Endothelial cell of umbilical vein (primary cell): ENCODE data around the gene POU6F2.

ENCODE experiments used
- CTCF ChIP-seq, 2 donors: IDR thresholded peaks; 1 replicate in 1 of 2; 2 replicates in 1 of 2; pipeline ENCODE4 v1.5.1; 2011; ENCODE audit warnings: low read length in 2 of 2, mild to moderate bottlenecking in 2 of 2, moderate library complexity in 2 of 2, control low read depth in 1 of 2, inconsistent platforms in 1 of 2, low read depth in 1 of 2; ENCODE audit not compliant: insufficient read depth in 1 of 2; ENCODE audit errors: extremely low read depth in 1 of 2
- MAX ChIP-seq: IDR thresholded peaks from 2 replicates; pipeline ENCODE4 v1.6.1; 2011; ENCODE audit not compliant: insufficient read depth, insufficient read length
- POLR2A ChIP-seq: IDR thresholded peaks from 2 replicates; pipeline ENCODE4 v1.6.1; 2012; ENCODE audit warnings: low read depth, mild to moderate bottlenecking, control low read depth, low read length
- POLR2AphosphoS5 ChIP-seq: IDR thresholded peaks from 2 replicates; pipeline ENCODE4 v1.6.1; 2012; ENCODE audit warnings: low read depth, mild to moderate bottlenecking, control low read depth, low read length, moderate library complexity; ENCODE audit not compliant: insufficient read depth

- no peak for TF ChIP-seq CTCF (IDR thresholded peaks at IDR 0.05; ENCODE audit: extremely low read depth in 1 of 2, insufficient read depth in 1 of 2, low read depth in 1 of 2, low read length in 2 of 2)
- TF ChIP-seq POLR2AphosphoS5, result no peak
- TF ChIP-seq POLR2A, result no peak
- TF ChIP-seq MAX, result no peak
Measured at GRCh38 chr7:39183796-39184195, 206.1 kb downstream of the POU6F2 start.
